GM19240 (cell line): Measurements from ENCODE around the gene MIB2.
"Not testable (repeated sequence)": the region's sequence is repeated elsewhere in the genome, so short reads cannot be mapped to it uniquely, and the experiment has no call there.

ENCODE experiments used
- DNase-seq: peaks from one replicate; pipeline ENCODE4 v3.0.0; 2011; ENCODE audit warnings: low spot score; ENCODE audit not compliant: insufficient read length

Gene MIB2

DNA sequence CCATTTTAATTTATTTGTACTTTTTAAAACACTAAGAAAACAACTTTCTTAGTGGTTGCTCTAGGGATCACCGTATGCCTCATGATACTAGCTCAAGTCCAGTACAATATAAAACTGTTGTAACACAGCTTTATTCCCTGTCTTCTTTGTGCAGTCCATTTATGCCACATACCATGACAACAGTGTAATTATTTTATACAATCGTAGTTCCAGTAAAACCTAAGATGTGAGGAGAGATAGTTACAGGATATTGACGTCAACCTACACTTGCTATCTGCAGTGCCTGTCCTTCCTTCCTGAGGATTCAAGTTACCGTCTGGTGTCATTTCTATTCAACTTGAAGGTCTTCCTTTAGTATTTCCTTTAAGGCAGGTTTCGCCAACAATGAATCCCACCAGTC, 31.0 kb downstream of the MIB2 start:
- DNase-seq, result not testable (repeated sequence)

DNA sequence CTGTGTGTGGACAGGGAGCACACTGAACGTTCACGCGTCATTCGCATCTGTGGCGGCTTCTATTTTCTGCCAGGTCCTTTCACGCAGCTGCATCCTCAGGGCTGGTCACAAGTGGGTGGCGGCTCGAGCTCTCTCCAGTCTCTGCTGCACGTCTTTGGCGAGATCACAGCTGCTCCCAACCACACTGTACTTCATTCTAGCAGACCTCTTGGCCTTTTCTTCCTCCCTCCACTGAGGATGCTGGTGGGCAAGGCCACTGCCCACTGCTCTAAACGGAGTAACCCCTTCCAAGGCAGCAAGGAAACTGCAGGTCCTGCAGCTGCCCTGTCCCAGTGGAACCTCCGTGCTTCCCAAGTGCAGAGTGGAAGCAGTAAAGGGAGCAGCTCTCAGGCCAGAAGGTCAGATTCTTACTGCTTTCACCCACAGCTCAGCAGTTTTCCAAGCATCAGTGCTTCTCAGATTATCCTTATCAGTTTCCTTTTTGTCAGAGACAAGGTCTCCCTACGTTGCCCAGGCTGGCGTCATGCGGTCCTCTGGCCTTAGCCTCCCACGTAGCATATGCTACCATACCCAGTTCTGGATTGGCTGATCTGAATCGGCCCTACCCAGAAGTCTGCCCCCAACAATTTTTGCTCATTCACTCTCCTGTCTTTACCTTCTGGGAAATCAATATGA, 32.4 kb downstream of the MIB2 start:
- not testable (repeated sequence) for DNase-seq

DNA sequence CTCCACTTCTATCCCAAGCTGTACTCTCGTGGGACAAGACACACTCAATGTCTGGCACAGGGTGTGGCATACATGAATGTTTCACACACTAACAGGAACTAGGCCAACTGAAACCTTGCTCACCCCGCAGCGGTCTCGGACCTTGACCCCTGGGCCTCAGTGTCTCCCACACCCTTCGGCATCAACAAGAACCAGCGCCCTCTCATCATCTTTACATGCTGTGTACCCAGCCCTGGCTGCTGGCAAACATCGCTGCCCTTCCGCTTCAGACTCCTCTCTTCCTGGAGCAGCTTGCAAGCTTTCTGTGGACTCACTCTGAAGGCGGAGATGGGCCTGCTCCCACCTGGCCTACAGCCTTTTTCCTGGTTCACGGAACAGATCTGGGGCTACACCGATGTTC, 33.0 kb downstream of the MIB2 start:
- DNase-seq, result not testable (repeated sequence)

DNA sequence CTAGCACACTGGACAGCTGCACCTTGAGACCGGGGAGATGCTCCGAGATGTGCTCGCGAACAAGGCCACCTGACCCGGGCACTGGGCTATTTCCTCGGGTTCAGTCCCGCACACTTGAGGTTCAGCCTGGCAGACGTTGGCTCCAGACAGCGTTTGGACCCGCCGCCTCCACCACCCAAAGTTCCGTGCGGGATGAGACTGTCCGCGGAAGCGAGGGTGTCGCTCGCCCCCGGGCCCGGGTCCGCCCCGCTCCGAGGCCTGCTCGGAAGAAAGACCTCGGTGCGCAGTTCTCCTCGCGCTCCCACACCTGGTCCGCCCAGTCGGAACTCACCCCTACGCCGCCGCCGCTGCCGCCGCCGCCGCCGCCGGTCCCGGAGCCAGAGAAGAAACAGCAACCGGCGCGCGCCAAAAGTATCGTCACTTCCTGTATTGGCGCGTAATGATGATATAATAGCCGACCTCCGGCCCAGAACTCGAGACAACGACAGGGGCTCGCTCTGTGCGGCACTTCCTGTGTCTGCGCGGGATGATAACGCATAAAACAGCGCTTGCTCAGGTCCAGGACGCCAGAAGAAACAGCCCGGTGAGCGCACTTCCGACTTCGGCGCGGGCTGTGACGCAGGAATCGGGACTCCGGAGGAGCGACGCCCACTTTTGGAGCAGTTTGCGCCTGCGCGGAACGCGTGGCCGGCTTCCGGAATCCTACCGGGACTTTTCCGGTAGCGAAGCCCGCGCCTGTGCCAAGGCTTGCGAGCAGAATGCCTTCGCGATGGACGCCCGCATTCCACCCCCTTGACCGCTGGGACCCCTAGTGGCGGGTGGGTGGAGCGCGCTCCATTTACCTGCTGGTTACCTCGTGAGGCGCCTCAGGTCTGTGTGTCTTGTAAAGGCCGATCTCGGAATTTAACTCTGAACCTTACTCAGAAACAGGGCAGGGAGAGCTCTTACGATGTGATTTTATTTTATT, 43.6 kb downstream of the MIB2 start, which contains the start of gene CDK11B:
CDK11B (minus strand) TSS at position 422 of the 967 bp plus-strand sequence. CDS start 1,519 bp downstream, outside the sequence.
- peak; percentile 89 for DNase-seq

DNA sequence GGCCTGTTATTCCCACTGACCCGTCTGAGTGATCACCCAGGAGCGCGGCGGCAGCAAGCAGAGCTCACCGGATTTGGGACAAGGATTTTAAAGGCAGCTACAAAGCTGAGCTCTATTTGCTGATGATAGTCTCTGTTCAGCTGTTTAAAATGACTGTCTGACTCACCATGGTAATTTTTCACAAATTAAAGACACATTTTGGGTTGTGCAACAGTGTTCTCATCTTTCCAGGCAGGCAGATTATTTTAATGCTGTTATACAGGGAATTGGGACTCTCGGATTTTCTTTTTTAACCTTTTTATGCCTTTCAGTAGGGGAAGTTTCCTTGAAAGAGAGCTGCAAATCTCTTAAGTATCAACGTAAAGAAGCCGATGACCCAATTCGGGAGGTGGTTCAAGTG, 47.1 kb downstream of the MIB2 start:
- DNase-seq, result not testable (repeated sequence)

DNA sequence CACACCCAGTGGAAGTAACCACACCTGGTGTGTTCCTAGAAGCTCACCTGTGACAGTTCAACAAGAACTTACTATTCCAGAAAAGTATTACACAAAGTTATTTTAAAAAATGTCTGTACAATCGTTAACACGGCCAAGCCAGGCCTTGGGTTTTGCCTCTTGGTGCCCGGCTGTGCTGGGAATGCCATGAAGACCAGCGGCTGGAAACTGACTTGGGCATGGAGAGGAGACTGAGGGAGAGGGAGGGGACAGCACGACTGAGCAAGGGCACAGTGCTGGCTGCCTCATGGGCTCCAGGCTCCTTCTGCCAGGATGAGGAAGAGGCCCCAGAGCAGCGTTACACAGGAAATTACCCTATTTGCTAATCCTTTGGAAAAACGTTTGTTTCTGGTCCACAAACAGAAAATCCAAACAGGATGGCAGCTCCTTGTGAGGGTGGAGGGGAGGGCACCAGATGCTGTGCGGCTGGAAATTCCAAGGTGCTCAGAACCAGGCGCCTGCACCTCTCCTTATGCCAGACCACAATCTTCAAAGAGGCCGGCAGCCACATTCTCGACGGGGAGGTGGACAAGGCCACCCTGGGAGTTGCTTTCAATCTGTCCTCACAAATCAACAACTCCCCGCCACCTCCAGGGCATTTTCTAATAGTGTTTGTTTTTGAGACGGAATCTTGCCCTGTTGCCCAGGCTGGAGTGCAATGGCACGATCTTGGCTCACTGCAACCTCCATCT, 47.7 kb downstream of the MIB2 start:
- not testable (repeated sequence) for DNase-seq

DNA sequence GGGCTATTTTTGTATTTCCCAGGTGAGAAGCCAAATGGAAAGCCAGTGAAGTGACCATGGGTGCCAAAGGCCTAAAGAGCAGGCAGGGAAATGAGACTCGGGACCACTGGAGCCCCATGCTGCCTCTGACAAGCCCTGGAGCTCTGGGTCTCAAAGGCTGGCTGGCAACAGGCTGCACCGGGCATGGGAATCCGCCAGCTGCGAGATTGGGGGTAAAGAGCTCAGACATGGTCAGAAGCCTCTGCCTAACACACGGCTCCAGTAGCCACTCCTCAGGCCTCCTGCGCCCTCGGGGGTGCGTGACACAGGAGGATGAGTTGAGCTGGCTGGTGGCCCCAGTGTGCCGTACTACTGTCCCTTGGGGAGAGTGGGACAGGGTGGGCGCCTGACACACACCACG, 49.0 kb downstream of the MIB2 start:
- not testable (repeated sequence) for DNase-seq

DNA sequence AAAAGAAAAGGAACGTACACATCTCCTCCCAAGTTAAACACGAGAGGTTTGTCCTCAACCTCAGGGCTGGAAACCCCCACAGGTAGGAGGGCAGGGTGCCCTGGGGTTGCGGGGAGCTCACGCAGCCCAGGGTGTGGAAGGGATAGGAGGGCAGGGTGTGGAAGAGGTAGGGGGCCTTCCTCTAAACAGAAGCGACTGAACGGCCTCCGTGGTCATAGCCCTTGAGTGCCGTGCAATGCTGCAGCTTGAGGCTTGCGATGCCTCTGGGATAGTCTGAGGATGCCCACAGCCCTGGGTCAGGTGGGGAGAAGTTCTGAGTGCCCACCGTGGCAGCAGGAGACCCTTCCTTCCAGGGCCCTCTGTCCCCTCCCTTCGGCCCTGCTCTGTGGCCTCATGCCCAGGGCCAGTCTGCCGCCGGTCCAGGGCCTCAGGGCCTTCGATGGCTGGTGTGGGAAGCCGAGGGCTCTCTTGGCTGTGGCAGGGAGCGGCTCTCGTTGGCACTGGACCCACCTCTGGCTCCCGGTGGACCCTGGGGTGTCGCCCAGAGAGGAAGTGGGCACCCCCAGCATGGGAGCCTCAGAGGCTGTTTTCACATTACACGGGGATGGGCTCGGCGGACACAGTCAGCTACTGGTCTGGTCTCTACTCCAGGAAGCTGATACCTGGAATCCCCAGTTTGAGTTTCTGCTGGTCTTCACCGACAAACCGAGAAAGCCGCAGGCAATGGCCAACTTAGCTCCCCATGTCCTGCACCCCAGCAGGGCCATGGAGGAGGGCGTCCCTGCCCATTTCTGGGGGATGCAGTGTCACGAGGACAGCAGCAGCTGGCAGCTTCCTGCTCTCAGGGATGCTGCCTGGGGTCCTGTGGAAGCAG, 49.9 kb downstream of the MIB2 start:
- DNase-seq, result no peak

DNA sequence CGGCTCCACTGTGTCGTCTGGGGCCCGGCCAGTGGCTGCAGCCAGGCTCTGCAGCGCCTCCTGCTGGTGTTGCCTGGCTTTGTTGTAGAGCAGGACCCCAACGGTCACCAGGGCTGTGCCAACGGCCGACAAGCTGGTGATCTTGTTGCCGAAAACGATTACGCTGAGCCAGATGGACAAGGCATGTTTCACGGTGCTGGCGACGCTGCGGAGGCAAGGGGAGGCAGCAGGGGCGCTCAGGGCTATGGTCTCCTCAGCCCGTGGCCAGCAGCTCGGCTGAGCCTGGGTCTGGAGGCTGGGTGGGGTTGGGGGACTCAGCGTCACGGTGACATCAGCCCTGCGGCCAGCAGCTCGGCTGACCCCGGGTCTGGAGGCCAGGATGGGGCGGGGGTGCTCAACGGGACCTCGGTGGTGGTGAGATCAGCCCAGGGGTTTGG, 50.5 kb downstream of the MIB2 start:
- no peak for DNase-seq

DNA sequence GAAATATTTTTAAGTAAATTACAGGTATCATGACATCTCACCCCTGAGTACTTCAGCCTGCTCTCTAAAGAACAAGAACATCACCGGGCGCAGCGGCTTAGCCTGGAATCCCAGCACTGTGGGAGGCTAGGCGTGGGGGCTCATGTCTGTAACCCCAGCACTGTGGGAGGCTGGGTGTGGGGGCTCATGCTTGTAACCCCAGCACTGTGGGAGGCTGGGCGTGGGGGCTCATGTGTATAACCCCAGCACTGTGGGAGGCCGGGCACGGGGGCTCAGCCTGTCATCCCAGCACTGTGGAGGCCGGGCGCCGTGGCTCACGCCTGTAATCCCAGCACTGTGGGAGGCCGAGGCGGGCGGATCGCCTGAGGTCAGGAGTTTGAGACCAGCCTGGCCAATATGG, 51.2 kb downstream of the MIB2 start:
- no peak for DNase-seq

DNA sequence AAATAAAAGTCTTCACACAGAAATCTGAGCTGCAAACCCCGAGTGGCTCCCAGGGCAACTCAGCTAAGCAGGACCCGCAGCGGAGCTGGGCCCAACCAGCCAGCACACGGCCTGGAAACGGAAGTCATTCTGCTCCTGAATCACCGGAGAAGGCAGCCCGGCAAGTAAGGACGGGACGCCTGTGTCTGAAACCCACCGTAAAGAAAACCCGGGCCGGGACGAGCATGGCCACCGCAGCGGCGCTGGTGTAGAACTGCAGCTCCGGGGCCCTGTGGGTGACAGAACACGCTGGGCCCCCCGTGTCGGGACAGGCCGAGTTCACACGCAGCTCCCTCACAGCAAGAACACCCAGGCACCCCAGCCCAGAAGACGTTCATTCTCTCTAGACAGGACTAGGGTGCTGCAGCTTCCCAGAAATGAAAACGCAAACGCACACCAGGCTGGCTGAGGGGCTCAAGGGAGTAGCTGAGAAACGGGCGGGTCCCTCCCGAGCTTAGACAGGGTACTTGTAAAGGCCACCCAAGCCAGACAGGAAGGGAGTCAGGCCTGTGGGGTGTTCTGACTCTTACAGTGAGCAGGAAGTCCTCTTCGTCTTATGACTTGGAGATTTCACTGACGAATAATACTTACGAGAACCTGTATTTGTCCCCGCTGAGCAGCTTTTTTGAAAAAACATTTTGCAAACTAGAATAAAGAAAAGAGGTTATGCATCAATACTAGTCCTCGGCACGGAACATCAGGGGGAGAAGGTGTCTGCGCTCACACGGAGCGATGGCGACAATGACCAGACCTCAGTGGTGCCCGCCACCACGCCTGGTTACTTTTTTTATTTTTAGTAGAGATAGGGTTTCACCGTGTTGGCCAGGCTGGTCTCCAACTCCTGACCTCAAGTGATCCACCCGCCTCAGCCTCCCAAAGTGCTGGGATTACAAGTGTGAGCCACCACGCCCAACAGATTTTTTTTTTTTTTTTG, 54.5 kb downstream of the MIB2 start:
- DNase-seq, result no peak

DNA sequence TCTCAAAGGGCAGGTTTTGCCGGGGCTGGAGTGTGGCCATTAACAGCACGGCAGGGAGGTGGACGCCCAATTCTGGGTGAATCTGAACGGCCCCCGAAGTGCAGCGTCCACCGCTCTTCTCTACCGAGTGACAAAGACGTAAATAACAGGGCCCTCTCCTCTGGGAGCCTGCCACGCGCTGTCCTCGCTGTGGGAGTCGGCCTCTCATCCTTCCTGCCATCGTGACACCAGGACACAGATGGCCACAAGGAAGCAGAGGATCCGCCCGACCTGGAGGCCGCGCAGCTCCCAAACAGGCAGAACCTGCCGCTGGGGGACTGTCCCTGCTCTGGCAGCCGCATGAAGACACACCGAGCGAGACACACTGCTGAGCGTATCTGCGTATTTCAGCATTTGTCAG, 55.6 kb downstream of the MIB2 start:
- no peak for DNase-seq

DNA sequence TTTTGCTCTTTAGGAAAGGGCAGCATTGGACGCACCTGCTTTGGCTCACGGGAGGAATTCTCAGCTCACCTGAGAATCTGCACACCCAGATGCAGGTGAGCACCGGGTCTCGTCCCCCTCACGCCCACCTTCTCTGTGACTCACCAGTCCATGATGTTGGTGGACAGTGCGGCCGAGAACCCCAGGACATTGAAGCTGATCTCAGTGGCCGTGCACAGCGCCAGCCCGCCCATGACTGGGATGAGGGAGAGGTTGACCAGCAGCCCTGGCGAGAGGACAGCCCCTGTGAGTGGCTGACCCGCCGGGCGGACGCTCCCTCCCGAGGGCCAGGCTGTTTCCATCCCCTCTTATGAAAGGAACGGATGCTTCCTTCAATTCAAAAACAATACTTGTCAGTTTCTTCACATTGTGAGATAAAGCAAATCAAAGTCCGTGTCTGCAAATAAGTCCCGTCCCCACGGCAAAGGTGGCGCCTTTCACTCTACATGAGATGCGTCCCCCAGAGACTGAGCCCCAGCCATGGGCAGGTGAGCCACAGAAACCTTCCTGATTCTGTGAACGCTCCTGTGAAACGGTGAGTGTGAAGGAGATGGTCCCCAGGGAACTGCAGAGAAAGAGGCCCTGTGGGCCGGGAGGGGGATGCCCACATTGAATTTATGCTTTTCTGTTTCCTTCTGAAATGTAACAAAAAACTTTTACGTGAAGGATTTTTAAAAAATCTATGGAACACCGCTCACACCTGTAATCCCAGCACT, 56.2 kb downstream of the MIB2 start:
- DNase-seq, result no peak

DNA sequence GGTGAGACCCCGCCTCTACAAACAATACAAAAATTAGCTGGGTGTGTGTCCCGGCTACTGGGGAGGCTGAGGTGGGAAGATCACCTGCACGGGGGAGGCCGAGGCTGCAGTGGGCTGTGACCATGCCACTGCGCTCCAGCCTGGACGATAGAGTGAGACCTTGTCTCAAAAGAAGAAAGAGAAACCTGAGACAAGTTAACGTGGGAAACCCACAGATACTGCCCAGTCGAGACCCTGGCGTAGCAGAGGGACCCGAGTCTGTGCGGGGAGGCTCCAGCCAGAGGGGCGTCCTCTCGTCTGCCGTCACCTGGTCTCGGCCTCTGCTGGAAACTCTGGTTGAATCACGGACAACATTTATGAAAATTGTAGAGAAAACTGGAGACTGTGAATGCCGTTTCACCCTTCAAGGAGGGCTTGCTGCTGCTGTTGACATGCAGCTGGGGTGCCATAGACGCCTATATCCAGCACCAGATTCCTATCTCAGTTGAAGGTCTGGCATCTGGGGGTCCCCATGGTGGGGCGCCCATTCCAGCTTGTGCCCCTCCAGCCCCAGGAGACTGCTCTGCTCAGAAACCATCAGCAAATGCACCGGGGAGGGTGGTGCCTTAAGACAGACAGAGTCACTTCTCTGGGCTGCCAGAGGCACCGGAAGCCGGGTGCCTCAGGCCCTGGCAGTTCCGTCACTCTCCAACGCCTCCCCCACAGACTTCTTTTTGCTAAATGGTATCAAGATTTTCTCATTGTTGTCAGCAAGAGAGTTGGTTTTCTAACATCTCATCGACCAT, 57.1 kb downstream of the MIB2 start:
- DNase-seq, result no peak

DNA sequence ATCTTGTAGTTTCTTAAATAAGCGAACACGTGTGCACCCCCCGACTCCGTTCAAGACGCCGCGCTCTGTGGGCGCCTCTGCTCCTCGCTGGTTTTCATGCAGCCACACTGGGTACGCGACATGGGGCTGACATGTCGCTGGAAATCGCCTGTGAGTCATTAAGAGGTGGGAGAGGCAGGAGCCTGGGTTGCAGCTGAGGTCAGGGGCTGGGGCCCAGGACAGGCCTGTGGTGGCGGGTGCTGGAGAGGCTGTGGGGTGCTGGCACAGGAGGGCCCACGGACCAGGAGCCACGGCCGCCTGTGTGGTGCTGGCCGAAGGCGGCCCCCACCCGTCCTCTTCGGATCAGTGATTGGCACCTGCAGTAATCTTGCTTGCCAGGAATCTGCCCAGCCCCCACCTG, 59.5 kb downstream of the MIB2 start:
- not testable (repeated sequence) for DNase-seq

DNA sequence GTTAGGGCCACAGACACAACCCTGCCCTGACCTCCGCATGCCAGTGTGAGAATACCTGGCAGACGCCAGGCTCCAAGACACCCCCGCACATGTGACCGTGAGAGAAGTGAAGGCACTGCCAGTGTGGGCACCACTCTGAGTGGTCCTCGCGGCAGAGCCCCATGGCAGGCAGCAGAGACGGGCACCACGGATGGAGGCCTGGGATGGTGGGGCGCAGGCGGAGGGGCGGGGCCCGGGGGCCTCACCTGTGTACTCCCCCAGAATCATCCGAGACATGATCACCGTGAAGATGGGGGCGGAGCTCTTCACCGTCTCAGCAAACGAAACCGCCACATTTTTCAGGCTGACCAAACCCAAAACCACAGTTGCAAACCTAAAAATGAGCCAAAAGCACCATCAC, 59.9 kb downstream of the MIB2 start:
- DNase-seq, result not testable (repeated sequence)

DNA sequence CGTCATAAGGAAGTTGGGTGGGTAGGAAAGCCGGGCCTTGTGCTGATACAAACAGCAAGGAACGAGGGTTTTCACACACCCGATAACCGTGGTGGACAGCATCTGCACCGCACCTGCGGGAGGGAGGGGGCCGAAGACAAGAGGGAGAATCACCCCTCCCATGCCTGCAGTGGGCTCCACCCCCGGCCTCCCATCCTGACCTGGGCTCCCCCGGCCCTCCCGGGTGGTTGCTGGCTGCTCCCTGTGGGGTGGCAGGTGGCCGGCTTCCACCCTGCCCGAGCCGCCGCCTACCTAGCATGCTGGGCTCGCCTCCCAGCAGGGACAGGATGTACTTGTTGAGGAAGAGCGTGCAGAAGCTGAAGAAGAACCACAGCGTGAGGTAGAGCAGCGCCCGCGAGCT, 60.8 kb downstream of the MIB2 start:
- not testable (repeated sequence) for DNase-seq
